GM18499 (cell line): ENCODE results near the gene PRAMEF8.
"Not testable (repeated sequence)": the region's sequence is repeated elsewhere in the genome, so short reads cannot be mapped to it uniquely, and the experiment has no call there.

Experiments used
- ATAC-seq: cut with Tn5 transposase; IDR thresholded peaks from one replicate; pipeline ENCODE4 v1.9.1; 2021; ENCODE audit warnings: moderate number of reproducible peaks; ENCODE audit not compliant: insufficient read depth, unreplicated experiment

PRAMEF8 gene

DNA sequence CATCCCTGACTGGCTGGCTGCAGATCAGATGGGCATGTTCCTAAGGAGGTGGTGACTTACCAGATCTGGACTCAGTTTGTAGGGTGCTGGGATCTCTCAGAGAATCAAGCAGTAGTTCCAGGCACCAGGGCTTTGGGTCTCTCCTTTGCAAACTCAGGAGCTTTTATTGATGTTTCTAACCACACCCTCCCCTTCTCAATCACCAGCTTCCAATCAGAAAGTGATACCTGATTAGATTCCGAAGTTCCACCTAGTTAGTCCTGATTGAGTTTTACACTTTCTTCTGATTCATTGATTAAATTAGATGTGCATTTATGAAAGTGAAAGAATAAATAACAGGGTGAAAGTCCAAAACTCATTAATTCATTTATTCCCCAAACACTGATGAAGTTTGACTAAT is at the start of gene PRAMEF8:
Gene PRAMEF8, minus strand, starts transcription at position 101 of the 400 bp plus-strand sequence. CDS start 1,046 bp downstream, outside the sequence.
- not testable (repeated sequence) for ATAC-seq

- not testable (repeated sequence) for ATAC-seq
These were observed 30.3 kb upstream of the PRAMEF8 start, which contains the start of gene PRAMEF15 for GRCh38 chr1:13315281-13315680. PRAMEF15 (plus strand) TSS chr1:13315581; CDS start chr1:13318408, 2,827 bp downstream.

DNA sequence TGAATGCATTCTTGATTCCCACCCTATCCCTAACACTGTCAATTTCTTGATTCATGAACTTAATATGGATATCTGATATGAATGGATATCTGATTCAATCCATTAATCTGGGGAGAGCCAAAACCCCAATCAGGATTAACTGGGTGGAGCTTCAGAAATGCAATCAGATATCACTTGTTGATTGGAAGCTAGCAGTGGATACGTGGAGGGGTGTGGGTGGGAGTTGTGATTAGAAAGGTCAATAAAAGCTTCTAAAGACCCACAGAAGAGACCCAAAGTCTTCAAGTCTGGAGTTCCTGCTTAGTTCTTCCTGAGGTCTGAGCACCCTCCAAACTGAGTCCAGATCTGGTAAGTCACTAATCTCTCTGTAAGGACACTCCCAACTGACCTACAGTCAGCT is 18.3 kb upstream of the PRAMEF8 start, which contains the start of gene PRAMEF33:
Gene PRAMEF33, plus strand, starts transcription at position 301 of the 400 bp plus-strand sequence. CDS start 2,416 bp downstream, outside the sequence.
- not testable (repeated sequence) for ATAC-seq

GRCh38 chr1:13302197-13302596 is 17.3 kb upstream of the PRAMEF8 start:
- ATAC-seq = not testable (repeated sequence)

GRCh38 chr1:13298699-13299098 is 13.8 kb upstream of the PRAMEF8 start:
- not testable (repeated sequence) for ATAC-seq

GRCh38 chr1:13297216-13297931 is 12.4 kb upstream of the PRAMEF8 start:
- ATAC-seq = not testable (repeated sequence)

DNA sequence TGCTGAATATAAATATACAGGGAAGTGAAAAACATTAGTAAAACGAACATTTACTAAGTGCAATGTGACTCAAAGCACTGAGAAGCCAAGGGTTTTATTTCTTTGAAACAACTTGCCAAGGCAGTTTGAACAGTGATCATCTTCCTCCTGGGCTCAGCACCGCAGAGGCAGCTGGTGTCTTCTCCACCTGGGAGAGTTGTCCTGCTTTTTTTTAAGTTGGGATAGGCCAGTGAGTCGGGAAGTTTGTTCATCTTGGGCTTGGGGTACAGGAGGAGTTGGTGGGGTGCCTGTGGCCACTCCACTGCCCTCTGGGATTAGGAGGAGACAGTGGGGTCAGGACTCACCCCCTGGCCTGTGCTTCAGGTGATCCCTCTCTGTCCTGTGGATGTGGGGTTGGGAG is 4.1 kb upstream of the PRAMEF8 start:
- not testable (repeated sequence) for ATAC-seq

GRCh38 chr1:13279617-13280016 is 5.3 kb downstream of the PRAMEF8 start:
- ATAC-seq = not testable (repeated sequence)

DNA sequence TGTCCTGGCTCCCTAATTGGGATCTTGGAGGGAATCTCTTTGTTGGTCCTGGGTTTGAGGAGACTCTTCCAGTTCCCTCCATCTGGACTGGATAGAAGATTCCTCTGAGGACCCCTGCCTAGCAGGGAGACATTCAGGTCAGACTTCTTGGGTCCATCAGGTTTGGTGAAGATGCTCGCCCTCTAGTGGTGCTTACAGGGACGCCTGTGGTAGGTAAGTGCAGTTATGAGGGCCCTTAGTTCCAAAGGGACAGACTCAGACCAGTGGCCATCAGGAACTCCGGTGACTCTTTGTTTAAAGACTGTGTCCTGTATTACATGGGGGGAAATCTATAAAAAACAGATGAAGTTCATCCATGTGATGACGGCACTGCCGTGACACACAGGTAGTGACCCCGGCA is 7.9 kb downstream of the PRAMEF8 start:
- ATAC-seq = not testable (repeated sequence)

- ATAC-seq = not testable (repeated sequence)
These were observed 19.8 kb downstream of the PRAMEF8 start for GRCh38 chr1:13265124-13265523.

- not testable (repeated sequence) for ATAC-seq
These were observed 31.0 kb downstream of the PRAMEF8 start, which contains the start of gene PRAMEF5 for GRCh38 chr1:13253898-13254297. PRAMEF5 (plus strand) TSS chr1:13254198; CDS start chr1:13259269, 5,071 bp downstream.

DNA sequence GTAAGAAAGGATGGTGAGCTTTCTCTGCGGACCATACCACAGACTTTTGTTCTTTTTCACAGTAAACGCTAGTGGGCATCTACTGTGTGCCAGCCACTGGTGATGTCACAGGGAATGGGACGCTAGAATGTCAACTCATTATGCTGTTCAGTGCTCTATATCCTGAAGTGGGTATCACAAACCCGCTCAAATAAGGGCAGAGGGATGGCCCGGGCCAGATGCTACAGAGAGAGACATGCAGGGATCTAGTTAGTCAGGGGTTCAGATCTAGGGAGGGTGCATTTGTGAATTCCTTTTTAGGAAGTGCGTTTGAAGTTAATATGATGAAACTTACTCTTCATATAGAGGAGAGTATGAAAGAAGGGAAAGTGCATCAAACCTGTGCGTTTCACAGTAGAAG is 37.8 kb downstream of the PRAMEF8 start:
- ATAC-seq = not testable (repeated sequence)

DNA sequence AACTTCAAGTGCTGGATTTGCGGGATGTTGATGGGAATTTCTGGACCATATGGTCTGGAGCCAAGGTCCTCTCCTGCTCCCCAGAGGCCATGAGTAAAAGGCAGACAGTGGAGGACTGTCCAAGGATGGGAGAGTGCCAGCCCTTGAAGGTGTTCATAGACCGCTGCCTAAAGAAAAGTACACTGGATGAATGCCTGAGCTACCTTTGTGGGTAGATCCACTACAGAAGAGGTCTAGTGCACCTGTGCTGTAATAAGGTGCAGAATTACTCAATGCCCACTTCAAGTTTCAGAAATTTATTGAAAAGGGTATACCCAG is 38.4 kb downstream of the PRAMEF8 start:
- not testable (repeated sequence) for ATAC-seq

DNA sequence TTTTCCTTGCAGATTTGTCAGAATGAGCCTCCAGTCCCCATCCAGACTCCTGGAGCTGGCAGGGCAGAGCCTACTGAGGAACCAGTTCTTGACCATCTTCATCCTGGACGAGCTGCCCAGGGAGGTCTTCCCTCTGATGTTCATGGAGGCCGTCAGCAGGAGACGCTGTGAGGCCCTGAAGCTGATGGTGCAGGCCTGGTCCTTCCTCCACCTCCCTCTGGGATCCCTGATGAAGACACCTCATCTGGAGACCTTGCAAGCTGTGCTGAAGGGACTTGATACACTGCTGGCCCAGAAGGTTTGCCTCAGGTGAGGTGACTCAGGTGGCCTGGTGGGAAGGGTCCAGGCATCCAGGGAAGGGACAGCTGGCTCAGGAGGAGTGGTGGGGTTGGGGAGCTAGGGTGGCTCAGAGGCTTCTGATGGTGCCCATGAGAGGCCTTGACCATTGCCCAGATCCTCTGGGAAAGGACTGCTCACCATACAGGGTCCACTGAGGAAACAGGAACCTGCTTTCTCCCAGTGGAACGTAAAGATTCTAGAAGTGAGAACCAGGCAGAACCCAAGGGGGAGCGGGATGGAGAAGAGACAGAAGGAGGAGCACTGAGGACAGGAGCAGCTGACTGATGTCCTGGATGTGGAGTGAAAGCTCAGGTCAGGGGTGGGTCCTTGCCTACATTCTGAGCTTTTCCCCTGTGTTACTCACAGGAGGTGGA is 38.9 kb downstream of the PRAMEF8 start:
- not testable (repeated sequence) for ATAC-seq

GRCh38 chr1:13243536-13244263 is 41.2 kb downstream of the PRAMEF8 start:
- ATAC-seq = not testable (repeated sequence)

GRCh38 chr1:13239633-13240032 is 45.3 kb downstream of the PRAMEF8 start:
- not testable (repeated sequence) for ATAC-seq

- not testable (repeated sequence) for ATAC-seq
These were observed 47.4 kb downstream of the PRAMEF8 start for GRCh38 chr1:13237572-13237971.

- ATAC-seq = not testable (repeated sequence)
These were observed 50.9 kb downstream of the PRAMEF8 start for GRCh38 chr1:13234057-13234456.

GRCh38 chr1:13232056-13232455 is 52.9 kb downstream of the PRAMEF8 start:
- ATAC-seq = not testable (repeated sequence)
